Bronchial epithelial cell (primary cell): ENCODE measurements around the gene DNAH11. TPM values are rescaled to one million over a fixed set of nuclear protein-coding genes. Genes with fewer than 3 reads are reported as not detected.

ENCODE experiments used
- DNase-seq: peaks from one replicate; pipeline ENCODE4 v3.0.0-alpha.2; 2010; ENCODE audit warnings: low read depth
- FAIRE-seq: peaks from 2 replicates; lab custom pipeline; 2011; peaks lifted over from hg19 to GRCh38; lab: Jason Lieb, UNC
- H3K27me3 ChIP-seq: 2 replicates; pipeline ENCODE4 v1.5.1; 2011; ENCODE audit warnings: low read length; ENCODE audit not compliant: control insufficient read depth, insufficient read depth
- H3K36me3 ChIP-seq: 2 replicates; pipeline ENCODE4 v1.5.1; 2011; ENCODE audit warnings: low read length; ENCODE audit not compliant: control insufficient read depth, insufficient read depth
- H3K4me3 ChIP-seq: 2 replicates; pipeline ENCODE4 v1.5.1; 2011; ENCODE audit warnings: mild to moderate bottlenecking, low read depth, low read length, control low read depth
- total RNA-seq: library from RNA; depleted of rRNA; stranded (reverse); fragments of >200 nt; gene quantifications from 2 replicates; pipeline ENCODE4 v1.2.1, GENCODE V29; 2014
- TF ChIP-seq, protein P1 (sequence below): IDR thresholded peaks from 2 replicates; pipeline ENCODE4 v1.5.1; 2011; ENCODE audit warnings: mild to moderate bottlenecking, moderate library complexity, low read length, control low read depth, inconsistent platforms; ENCODE audit not compliant: insufficient read depth, severe bottlenecking

The DNAH11 gene, protein sequence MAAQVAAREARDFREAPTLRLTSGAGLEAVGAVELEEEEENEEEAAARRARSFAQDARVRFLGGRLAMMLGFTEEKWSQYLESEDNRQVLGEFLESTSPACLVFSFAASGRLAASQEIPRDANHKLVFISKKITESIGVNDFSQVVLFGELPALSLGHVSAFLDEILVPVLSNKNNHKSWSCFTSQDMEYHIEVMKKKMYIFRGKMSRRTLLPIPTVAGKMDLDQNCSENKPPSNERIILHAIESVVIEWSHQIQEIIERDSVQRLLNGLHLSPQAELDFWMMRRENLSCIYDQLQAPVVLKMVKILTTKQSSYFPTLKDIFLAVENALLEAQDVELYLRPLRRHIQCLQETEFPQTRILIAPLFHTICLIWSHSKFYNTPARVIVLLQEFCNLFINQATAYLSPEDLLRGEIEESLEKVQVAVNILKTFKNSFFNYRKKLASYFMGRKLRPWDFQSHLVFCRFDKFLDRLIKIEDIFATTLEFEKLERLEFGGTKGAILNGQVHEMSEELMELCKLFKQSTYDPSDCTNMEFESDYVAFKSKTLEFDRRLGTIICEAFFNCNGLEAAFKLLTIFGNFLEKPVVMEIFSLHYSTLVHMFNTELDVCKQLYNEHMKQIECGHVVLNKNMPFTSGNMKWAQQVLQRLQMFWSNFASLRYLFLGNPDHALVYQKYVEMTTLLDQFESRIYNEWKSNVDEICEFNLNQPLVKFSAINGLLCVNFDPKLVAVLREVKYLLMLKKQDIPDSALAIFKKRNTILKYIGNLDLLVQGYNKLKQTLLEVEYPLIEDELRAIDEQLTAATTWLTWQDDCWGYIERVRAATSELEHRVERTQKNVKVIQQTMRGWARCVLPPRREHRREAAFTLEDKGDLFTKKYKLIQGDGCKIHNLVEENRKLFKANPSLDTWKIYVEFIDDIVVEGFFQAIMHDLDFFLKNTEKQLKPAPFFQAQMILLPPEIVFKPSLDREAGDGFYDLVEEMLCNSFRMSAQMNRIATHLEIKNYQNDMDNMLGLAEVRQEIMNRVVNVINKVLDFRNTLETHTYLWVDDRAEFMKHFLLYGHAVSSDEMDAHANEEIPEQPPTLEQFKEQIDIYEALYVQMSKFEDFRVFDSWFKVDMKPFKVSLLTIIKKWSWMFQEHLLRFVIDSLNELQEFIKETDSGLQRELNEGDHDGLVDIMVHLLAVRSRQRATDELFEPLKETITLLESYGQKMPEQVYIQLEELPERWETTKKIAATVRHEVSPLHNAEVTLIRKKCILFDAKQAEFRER (N-terminal part only)
- 2.6 and 4.1 TPM in 2 replicates for total RNA-seq

GRCh38 chr7:21542891-21543527, at the start of gene DNAH11:
Gene DNAH11, plus strand, starts transcription at chr7:21543039. Its CDS starts 207 bp downstream, at chr7:21543246.
- FAIRE-seq = no peak
- Histone ChIP-seq H3K4me3 (peak within 1 kb of the TSS; percentile 56), H3K36me3 (no peaks in the 10 kb centered on the region), H3K27me3 (no peaks in the 10 kb centered on the region)
- DNase-seq = peak; percentile 37
- TF ChIP-seq, protein P1, sequence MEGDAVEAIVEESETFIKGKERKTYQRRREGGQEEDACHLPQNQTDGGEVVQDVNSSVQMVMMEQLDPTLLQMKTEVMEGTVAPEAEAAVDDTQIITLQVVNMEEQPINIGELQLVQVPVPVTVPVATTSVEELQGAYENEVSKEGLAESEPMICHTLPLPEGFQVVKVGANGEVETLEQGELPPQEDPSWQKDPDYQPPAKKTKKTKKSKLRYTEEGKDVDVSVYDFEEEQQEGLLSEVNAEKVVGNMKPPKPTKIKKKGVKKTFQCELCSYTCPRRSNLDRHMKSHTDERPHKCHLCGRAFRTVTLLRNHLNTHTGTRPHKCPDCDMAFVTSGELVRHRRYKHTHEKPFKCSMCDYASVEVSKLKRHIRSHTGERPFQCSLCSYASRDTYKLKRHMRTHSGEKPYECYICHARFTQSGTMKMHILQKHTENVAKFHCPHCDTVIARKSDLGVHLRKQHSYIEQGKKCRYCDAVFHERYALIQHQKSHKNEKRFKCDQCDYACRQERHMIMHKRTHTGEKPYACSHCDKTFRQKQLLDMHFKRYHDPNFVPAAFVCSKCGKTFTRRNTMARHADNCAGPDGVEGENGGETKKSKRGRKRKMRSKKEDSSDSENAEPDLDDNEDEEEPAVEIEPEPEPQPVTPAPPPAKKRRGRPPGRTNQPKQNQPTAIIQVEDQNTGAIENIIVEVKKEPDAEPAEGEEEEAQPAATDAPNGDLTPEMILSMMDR = no peak

DNA sequence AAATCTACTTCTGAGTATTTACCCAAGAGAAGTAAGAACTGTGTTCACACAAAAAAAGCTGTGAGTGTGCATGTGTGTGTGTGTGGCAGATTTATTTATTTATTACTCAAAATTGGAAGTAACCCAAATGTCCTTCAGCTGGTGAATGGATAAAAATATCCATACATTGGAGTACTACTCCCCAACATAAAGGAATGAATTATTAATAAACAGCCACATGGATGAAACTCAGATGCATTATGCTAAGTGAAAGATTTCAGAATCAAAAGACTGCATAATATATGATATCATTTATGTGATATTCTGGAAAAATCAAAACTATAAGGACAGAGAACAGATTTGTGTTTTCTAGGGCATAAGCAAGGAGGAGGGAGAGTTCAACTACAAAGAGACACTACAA, 47.1 kb upstream of the DNAH11 start:
- no peaks in the 10 kb centered on the region for H3K36me3 ChIP-seq

DNA sequence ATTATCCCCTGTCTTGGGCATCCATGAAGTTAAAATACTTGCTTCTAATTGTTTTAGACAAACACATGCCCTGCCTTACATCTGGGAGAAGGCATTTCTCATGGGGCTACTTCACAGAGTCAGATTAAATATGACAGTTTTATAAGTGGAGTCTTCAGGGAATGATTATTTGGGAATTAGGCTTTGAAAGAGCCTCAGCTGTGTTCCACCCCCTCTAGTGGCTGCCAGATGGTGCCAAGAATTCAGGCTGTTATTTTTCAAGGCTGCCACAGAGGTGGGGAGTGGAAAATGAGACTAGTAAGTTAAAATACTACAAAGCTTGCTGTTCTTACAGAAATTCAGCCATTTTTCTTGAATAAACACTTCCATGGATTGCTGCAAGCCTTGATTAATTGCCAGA, 45.8 kb upstream of the DNAH11 start:
- H3K36me3 ChIP-seq = no peaks in the 10 kb centered on the region
- TF ChIP-seq, protein P1 = peak; percentile 49
- no peaks in the 10 kb centered on the region for H3K27me3 ChIP-seq
- no peak overlapping the region for H3K4me3 ChIP-seq
- DNase-seq (peak; percentile 31), FAIRE-seq (no peak)

More for the DNA sequence above, 47.1 kb upstream of the DNAH11 start:
- Histone ChIP-seq H3K27me3 (no peaks in the 10 kb centered on the region), H3K4me3 (no peak overlapping the region)
- FAIRE-seq (no peak), DNase-seq (no peak)
- TF ChIP-seq, protein P1 = no peak

GRCh38 chr7:21500117-21500832, 42.6 kb upstream of the DNAH11 start:
- DNase-seq = no peak
- TF ChIP-seq, protein P1 = no peak
- Histone ChIP-seq H3K27me3 (no peaks in the 10 kb centered on the region), H3K36me3 (no peaks in the 10 kb centered on the region), H3K4me3 (no peak overlapping the region)
- FAIRE-seq = no peak
